Activated T-helper 9 cell treated with anti-CD3 and anti-CD28 coated beads, Interleukin-2, amount 50 U/mL, for 16 hours (primary cell): ENCODE data around the gene AHI1.
A peak's percentile ranks its signal among the peaks of the same experiment; 100 is the strongest.
"Not testable (repeated sequence)": the region's sequence is repeated elsewhere in the genome, so short reads cannot be mapped to it uniquely, and the experiment has no call there.

ENCODE experiments used
- DNase-seq: peaks from one replicate; pipeline ENCODE4 v3.0.0-alpha.2; 2020; ENCODE audit warnings: low read depth

The AHI1 gene

DNA sequence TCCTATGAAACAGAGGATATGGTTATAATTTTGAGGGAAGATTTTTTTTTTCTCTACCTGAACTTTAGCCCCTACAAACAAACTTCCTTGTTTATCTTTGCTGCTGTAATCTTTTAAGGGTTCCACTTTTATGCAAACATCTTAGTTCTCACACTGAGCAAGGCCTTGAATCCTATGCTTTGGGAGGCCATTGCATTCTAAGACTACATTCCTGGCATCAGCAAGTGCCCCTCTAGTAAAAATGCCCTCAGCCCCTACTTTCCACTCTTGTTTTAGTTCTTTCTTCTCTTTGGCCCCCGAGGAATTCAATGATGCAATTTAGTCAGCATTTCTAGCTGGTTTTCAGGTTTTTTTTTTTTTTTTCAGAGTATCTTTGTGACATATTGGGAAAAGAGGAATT lies 8.1 kb upstream of the AHI1 start:
- DNase-seq, result no peak

DNA sequence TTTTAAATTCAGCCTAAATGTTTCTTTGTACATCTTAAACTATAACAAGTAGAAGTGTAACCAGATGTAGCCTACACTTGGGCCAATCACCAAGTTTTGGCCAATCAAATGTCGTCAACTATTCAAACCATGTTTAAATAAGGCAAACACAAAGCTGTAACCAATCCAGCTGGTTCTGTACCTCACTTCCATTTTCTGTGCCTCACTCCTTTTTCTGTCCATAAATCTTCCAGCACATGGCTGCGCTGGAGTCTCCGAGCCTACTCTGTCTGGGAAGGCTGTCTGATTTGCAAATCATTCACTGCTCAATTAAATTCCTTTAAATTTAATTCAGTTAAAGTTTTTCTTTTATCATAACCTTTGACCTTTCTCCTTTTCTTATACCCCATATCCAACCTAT lies 7.7 kb upstream of the AHI1 start:
- DNase-seq, result no peak

DNA sequence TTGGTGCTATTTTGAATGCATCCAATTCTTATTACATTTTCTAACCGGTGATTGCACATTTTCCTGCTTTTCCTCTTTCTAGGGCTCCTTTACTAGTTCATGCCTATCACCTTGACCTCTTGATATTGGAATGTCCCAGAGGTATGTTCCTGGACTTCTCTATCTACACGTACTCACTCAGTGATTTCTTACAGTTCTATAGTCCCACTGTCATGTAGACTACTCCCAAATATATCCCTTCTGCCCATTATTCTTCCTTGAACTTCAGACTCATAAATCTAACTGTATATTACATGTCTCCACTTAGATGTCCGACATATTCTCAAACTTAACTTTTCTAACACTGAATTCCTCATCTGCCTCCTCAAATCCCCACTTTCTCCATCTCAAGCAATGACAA lies 7.2 kb upstream of the AHI1 start:
- DNase-seq, result no peak

DNA sequence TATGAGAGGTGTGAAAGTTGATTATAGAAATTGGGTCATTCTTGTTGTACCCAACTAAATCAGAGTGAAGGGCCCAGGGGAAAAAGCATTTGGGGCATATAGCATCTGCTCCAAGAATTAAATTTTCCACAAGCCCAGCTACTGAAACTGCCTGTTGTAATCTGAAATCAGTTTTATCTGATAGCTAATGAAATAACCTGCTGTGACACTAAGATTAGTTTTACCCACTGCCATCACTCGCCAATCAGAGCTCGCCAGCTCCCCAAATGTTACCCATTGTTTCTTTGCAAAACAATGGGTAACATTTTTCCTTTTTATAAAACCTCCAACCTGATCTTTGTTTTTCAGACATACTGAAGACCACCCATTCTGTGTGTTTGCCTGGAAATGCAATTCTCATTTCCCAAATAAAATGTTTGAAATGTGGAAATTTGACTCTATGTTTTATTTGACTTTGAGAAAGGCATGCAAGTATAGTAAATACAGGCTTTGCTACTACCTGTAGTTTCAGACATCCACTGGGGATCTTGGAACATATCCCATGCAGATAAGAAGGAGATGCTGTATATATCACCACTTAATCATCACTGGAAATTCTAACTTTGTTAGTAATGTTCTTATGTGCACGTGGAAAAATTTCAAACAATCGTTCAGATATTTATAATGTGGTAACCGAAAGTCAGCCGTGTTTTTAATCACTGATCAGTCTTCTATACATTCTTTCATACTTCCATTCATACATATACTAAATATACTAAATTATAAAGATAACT lies 6.3 kb upstream of the AHI1 start:
- DNase-seq, result no peak

DNA sequence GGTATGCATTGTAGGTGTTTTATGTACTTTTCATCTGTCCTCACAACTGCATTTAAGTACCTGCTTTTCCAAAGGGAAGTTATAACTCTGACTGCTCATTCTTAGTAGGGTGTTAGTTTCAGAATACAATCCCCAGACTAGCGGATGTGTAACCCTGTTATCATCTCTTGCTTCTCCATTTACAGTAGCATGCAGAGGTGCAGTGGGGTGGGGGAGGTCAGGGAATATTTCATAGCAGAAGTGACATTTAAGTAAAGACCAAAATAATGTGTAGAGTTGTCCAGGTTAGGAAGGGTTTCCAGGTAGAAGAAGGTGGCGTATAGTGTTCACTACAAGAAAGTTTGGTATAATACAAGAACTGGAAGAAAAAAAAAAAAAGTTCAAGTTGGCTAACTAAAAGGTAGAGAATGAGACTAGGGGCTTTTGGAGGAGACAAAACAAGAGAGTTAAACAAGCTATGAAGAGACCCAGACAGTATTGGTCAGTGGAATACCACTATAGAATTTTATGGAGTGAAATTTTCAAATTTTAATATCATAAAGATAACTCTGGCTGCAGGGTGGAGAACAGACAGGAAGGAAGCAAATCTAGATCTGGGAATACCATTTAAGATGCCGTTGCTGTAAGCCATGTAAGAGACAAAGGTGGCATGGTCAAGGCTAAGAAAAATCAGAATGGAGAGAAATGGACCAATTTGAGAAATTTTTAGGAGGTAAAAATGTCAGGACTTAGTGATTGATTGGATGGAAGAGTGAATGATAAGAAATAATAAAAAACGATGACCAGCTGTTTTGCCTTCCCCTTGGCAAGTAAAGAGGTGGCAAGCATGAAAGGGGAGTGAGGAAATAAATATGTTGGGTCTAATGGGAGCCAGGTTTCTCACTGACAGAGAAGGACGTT lies 2.2 kb upstream of the AHI1 start:
- no peak for DNase-seq

DNA sequence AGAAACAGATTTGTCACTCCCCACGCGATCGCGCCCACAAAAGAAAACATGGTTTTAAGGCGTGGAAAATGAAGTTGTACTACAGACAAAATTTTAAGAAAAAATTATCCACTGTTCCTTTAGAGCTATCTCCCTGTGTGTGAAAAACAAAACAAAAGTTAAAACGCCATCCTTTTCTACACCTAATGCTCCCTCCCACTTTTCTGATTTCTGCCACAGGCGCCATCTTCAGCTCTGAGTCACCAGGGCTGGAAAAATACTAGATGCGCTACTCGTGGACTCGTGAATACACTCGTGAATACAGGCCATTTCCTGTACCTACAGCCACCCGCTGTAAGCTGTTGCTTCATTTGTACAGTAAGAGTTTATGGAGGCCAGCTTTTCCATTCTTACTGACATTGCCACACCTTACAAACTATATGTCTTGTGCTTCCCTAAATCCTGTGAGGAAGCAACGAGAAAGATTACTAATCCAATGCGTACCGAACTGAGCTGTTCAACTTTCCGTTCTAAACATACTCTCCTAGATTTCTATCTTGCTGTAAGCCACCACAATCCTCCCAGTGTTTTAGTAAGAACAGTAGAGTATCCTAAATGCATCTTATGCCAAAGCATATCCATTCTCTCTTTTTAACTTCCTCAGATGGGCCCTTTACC lies 773 bp upstream of the AHI1 start:
- peak; percentile 51 for DNase-seq

DNA sequence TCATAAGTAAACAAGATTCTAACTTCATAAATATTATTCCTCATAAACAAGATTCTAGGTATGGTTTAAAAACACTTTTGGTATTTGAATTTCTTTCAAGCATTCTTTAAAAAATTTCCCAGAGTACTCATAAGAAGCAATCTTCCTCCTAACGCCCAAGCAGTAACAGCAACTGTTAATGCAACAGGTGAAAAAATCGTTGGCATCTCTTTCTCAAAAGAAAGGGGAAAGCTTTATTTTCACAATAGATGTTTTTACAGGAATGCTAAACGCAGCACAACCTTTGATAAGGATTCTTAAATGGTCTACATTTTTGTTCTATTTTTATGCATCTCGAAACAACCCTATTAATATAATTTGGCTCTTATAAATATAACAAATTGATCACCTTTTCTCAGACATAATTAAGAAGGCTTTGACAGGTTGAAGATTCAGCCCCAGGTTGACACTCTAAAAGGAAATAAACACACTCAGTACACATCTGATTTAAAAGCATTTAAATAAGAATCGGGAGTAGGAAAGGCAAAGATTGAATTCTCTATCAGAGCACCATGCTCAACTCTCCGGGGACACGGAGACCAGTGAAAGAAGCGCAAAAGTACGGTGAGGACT lies 634 bp downstream of the AHI1 start:
- no peak for DNase-seq

DNA sequence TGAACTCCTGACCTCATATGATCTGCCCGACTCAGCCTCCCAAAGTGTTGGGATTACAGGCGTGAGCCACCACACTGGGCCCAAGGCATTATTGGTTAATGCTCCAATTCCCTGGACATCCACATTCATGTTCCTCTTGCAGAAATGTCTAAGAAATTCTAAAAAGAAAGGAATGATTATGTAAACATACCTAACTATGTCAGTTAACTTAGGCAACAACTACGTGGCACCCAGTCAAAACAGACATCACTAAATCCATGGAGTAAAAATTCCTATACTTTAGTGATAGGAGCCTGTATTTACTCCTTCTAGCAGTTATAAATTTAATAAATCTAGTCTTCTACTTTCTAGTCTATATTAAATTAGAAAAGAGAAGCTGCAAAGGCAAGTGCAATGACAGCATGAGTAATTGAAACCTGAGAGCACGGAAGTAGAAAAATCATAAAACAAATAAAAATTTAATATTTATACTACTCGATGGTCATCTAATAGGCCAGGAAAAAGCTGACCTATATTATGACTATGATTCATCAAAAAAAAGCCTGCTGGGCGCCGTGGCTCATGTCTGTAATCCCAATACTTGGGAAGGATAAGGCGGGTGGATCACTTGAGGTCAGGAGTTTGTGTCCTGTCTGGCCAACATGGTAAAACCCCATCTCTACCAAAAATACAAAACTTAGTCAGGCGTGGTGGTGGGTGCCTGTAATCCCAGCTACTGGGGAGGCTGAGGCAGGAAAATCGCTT lies 4.2 kb downstream of the AHI1 start:
- no peak for DNase-seq

DNA sequence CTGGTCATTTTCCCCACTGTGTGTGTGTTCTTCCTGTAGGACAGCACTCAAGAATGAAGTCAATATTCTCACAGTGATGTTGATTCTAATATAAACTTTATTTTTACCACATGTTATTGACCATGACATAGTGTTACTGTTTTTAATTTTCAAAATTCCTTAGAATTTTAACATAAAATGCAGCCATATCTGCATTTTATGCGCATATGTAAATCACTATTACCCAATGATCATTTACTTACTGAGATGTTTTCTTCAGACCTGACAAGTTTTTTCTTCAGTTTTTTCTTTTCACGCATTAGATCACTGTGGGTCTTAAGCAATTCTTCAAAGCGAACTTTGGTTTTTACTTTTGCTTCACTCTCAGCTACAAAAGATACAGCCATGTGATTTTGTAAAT lies 7.2 kb downstream of the AHI1 start:
- DNase-seq, result no peak

DNA sequence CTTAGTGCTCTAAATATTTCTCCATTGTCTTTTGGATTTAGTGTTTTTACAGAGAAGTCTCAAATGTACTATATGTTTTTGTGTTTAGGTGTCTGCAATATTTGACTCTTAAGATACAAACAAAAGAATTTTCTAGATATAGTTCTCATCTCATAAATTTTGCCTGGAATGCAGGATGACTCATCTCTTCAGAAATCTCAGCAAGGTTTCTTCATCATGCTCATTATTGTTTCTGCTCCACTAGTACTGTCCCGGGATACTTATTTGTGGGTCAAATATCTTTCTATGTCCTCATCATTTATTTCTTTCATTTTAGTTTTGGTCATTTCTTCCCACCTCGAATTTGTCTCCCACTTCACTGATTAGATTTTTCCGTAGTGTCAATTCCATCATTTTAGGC lies 9.5 kb downstream of the AHI1 start:
- no peak for DNase-seq

DNA sequence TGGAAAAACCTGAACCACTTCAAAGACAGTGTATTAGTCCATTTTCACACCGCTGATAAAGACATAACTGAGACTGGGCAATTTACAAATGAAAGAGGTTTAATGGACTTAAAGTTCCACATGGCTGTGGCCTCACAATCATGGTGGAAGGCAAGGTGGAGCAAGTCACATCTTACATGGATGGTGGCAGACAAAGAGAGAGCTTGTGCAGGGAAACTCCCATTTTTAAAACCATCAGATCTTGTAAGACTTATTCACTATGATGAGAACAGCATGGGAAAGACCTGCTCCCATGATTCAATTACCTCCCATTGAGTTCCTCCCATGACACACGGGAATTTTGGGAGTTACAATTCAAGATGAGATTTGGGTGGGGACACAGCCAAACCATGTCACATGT lies 13.6 kb downstream of the AHI1 start:
- DNase-seq, result not testable (repeated sequence)

DNA sequence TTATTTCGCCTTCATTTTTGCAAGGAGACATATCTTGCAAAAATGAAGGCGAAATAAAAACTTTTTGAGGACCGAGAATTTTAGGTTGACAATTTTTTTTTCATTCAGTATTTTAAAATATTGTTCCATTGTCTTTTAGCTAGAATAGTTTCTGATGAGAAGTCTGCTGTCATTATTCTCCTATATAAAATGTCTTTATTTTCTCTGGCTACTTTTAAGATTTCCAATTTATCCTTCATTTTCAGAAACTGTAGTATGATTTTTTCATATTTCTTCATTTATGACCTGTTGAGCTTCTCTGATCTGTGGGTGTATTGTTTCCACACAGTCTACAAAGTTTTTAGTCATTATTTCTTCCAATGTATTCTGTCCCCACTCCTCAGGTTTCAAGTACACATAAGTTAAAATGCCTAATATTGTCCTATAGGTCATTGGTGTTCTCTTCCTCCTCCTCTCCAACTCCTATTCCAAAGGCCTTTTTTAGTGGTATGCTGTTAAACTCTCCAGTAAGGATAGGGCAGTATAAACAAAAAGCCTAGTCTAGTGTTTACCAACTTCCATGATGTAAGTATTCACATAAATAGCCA lies 15.7 kb downstream of the AHI1 start:
- no peak for DNase-seq

DNA sequence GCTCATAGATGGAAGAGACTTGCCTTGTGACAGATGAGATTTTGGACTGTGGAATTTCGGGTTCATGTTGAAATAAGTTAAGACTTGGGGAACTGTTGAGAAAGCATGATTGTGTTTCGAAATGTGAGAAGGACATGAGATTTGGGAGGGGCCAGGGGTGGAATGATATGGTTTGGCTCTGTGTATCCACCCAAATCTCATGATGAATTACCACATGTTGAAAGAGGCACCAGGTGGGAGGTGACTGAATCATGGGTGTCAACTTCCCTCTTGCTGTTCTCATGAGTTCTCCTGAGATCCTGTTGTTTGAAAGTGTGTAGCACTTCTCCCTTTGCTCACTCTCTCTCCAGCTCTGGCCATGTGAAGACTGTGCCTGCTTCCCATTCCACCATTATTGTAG lies 17.9 kb downstream of the AHI1 start:
- DNase-seq, result no peak

DNA sequence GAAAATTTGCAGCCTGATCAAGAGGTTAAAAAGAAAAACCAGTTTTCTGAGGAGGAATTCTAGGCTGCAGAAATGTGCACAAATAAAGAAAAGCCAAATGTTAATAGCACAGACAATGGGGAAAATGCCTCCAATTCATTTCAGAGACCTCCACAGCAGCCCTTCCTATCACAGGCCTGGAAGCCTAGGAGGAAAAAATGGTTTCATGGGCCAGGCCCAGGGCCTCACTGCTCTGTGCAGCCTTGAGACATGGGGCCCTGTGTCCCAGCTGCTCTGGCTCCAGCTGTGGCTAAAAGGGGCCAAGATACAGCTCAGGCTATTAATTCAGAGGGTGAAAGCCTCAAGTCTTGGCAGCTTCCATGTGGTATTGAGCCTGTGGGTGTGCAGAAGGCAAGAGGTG lies 18.9 kb downstream of the AHI1 start:
- DNase-seq, result no peak

DNA sequence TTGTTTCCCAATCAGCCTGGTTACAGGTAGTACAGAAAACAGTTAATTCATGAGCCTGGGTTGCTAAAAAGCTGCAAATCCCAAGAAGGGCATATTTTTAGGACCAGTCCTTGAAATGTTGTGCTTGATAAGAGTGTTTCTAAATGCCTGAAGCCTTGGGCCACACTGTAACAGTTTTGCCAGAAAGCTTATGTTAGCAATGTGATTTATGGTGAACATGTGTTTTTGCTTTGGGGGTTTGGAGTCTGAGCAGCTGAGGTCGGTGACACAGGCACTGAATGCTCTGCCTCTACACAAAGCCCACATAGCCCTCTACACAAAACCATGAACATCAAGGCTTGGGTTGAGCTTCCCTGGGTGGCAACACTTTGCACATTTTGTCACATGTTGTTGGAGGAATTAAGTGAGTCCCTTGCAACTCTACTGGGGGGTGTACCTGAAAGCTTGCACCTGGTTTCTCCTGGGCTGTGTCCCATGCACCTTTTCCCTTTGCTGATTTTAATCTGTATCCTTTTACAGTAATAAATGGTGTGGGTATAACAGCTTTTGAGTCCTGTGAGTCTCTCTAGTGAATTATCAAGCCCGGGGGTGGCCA lies 22.2 kb downstream of the AHI1 start:
- DNase-seq, result no peak

DNA sequence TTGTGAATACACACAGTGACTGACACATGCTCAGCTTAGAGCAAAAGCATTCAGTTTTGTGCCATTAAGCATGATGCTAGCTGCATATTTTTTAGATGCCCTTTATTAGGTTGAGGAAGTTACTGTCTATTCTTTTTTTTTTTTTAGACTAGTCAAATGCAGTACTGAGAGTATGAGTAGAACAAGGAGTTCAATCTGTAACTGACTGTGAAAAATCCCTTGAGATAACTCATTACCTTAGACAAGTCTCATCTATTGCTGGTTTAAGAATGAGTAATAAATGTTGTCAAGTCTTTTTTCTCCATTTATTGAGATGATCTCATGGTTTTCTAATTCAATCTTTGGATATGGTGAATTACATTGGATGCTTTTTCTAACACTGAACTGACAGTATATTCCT lies 23.2 kb downstream of the AHI1 start:
- no peak for DNase-seq

DNA sequence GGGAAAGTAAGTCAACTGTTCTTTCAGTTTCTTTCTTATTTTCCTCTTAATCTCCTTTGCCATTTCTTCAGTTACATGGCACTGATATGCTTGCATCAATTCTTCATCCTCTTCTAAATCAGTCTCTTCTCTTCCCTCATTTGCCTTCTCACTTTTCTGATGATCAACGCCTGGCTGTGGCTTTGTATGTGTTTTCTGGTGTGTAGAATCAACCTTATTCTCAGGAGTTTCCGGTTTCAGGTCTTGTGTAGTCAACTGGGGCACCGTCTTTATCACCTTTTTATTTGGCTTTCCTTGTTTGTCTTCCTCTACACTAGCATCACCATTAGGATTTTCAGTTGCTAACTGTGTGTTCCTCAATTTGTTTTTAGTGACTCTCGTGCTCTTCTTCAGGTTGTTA lies 31.6 kb downstream of the AHI1 start:
- DNase-seq, result no peak

DNA sequence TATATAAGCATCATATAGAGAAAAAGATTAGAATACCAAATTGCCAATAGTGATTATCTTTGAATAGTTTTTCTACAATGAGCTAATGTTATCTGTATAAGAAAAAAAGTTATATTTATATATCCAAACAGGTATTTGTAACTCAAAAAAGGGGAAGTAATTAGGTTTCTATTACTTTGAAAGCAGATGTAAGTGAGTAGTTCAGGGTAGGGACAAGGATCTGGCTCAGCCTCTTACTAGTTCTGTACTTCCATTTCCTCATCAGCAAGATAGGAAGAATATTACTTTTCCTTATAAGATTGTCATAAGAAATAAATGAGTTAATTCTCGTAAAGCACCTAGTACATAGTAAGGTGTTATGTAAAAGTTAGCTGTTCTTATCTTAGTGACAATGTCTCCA lies 32.2 kb downstream of the AHI1 start:
- DNase-seq, result no peak

DNA sequence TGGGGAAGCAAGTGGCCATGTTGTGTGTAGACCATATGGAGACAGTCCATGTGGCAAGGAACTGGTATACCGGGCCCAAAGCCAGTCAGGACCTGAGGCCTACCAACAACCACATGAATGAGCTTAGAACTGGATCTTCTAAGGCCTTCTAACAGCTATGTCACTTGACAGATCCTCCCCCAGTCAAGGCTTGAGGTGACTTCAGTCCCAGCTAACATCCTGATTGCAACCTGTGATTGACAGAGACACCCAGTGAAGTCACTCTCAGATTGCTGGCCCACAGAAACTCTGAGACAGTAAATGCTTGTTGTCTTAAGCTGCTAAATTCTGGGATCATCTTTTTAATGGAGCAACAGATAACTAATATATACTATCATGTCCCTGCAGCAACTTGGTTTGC lies 32.9 kb downstream of the AHI1 start:
- no peak for DNase-seq

DNA sequence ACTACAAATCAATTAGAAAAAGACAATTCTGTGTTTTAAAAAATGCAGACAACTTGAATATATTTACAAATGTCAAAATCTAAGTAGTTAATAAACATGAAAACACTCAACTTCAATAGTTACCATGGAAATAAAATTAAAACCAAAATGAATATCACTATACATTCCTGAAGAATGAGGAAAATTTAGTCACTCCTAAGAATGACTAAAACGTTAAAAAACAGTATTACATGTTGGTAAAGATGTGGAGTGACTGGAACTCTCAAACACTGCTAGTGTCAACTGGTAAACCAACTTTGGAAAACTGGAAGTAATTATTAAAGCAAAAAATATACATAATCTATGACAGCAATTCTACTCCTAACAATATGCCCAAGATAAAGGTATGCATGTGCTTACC lies 36.3 kb downstream of the AHI1 start:
- DNase-seq, result no peak

DNA sequence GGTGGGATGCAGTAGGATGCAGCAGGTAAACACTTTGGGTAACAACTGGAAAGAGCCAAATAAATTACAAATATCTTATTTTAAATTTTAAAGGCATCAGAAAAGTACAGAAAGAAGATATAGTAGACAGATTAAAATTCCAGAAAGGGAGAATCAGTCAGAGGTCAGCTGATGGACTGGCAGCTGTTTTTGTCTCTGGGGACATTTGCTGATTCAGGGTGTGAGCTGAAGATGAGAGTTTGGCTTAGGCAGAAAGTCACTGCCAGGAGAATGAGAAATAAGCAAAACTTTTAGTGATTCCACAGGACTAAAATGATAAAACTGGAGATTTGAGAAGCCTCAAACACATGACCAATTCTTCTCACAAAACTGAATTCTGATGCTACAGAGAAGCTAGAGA lies 39.5 kb downstream of the AHI1 start:
- no peak for DNase-seq
